GM19455 (cell line): ENCODE measurements around the gene PRDM16.
"Not testable (repeated sequence)": the region's sequence is repeated elsewhere in the genome, so short reads cannot be mapped to it uniquely, and the experiment has no call there.

Experiments used
- ATAC-seq: cut with Tn5 transposase; IDR thresholded peaks from one replicate; pipeline ENCODE4 v1.9.1; 2021; ENCODE audit not compliant: unreplicated experiment

The PRDM16 gene

GRCh38 chr1:3271866-3272265, 202.9 kb downstream of the PRDM16 start:
- no peak for ATAC-seq

GRCh38 chr1:3272321-3273045, 203.5 kb downstream of the PRDM16 start:
- ATAC-seq: no peak

- no peak for ATAC-seq
These were observed 204.4 kb downstream of the PRDM16 start for GRCh38 chr1:3273447-3273846.

- no peak for ATAC-seq
These were observed 206.0 kb downstream of the PRDM16 start for GRCh38 chr1:3274972-3275371.

GRCh38 chr1:3275471-3276340, 206.7 kb downstream of the PRDM16 start:
- no peak for ATAC-seq

- ATAC-seq: no peak
These were observed 207.4 kb downstream of the PRDM16 start for GRCh38 chr1:3276341-3276800.

- no peak for ATAC-seq
These were observed 208.0 kb downstream of the PRDM16 start for GRCh38 chr1:3277011-3277471.

GRCh38 chr1:3277623-3278022, 208.6 kb downstream of the PRDM16 start:
- ATAC-seq: no peak

GRCh38 chr1:3278416-3279181, 209.6 kb downstream of the PRDM16 start:
- ATAC-seq: no peak

GRCh38 chr1:3279182-3279470, 210.1 kb downstream of the PRDM16 start:
- no peak for ATAC-seq

- ATAC-seq: no peak
These were observed 212.7 kb downstream of the PRDM16 start for GRCh38 chr1:3281735-3282134.

- no peak for ATAC-seq
These were observed 213.2 kb downstream of the PRDM16 start for GRCh38 chr1:3282186-3282585.

GRCh38 chr1:3282656-3283430, 213.8 kb downstream of the PRDM16 start:
- ATAC-seq: no peak

- no peak for ATAC-seq
These were observed 214.8 kb downstream of the PRDM16 start for GRCh38 chr1:3283849-3284248.

GRCh38 chr1:3284691-3285090, 215.7 kb downstream of the PRDM16 start:
- ATAC-seq: no peak

GRCh38 chr1:3285106-3285740, 216.2 kb downstream of the PRDM16 start:
- no peak for ATAC-seq

GRCh38 chr1:3287095-3287494, 218.1 kb downstream of the PRDM16 start:
- ATAC-seq: not testable (repeated sequence)

GRCh38 chr1:3287656-3288160, 218.7 kb downstream of the PRDM16 start:
- ATAC-seq: no peak

GRCh38 chr1:3289502-3289901, 220.5 kb downstream of the PRDM16 start:
- no peak for ATAC-seq

GRCh38 chr1:3290438-3290837, 221.4 kb downstream of the PRDM16 start:
- no peak for ATAC-seq
